HCT116 (cell line): Measurements from ENCODE around the gene CCDC106. TPM values are rescaled to one million over a fixed set of nuclear protein-coding genes. Genes with fewer than 3 reads are reported as not detected.

Experiments used
- ATAC-seq: fragments of 200-7000 bp; cut with Tn5 transposase; 2 replicates; pipeline ENCODE4 v1.9.1; 2020; ENCODE audit warnings: mild to moderate bottlenecking, moderate library complexity
- BruUV-seq: library from RNA; stranded (reverse); fragments of 400-500 nt; replicated peaks from 2 replicates; lab custom pipeline; 2021; lab: Mats Ljungman, UMichigan
- CTCF ChIA-PET: fragments of 300-600 bp; sonication (Branson Sonifier 250); formaldehyde crosslinking; loops from one replicate; lab custom pipeline; 2021; ENCODE audit warnings: antibody characterized with exemption; lab: Charles Lee
- POLR2A ChIA-PET: fragments of 300-600, 350-600 bp; sonication (Branson Sonifier 250); formaldehyde crosslinking; loops from one replicate; lab custom pipeline; 2021; ENCODE audit warnings: antibody characterized with exemption; lab: Charles Lee
- RAD21 ChIA-PET, 2 experiments: fragments of 300-600 bp; sonication (Branson Sonifier 250); formaldehyde crosslinking; loops; one replicate each; lab custom pipeline; 2023; ENCODE audit warnings: low total read pairs in 2 of 2; ENCODE audit not compliant: uncharacterized antibody in 2 of 2, unreplicated experiment in 2 of 2, low non-redundant PET in 1 of 2; lab: Charles Lee
- DNase-seq: peaks from one replicate; pipeline ENCODE4 v3.0.0-alpha.2; 2010; ENCODE audit warnings: low read depth, low spot score
- H2AFZ ChIP-seq: fragments of 200-600 bp; shearing (Covaris generic), sonication (generic); 2 replicates; pipeline ENCODE4 v1.6.1; 2017; ENCODE audit warnings: low read depth, mixed run types, mixed read lengths, antibody characterized with exemption, low read length; ENCODE audit not compliant: poor library complexity, severe bottlenecking
- H3K27ac ChIP-seq: 2 replicates; pipeline ENCODE4 v1.5.1; 2012; ENCODE audit warnings: low read depth, low read length
- H3K27me3 ChIP-seq: fragments of 200-600 bp; sonication (generic); 2 replicates; pipeline ENCODE4 v1.6.1; 2016; ENCODE audit warnings: mixed run types, low read length, mixed read lengths; ENCODE audit not compliant: insufficient read depth
- H3K36me3 ChIP-seq, 2 experiments: fragments of 200-500 bp in 1 of 2; fragments of 200-600 bp in 1 of 2; sonication (Bioruptor generic) in 1 of 2; sonication (generic) in 1 of 2; 2 replicates each; pipeline versions ENCODE4 v1.5.1 to v1.6.1; 2014 to 2016; ENCODE audit warnings: low read length in 2 of 2, inconsistent platforms in 1 of 2, mixed read lengths in 1 of 2, mixed run types in 1 of 2; ENCODE audit not compliant: insufficient read depth in 2 of 2, control insufficient read depth in 1 of 2
- H3K4me1 ChIP-seq, 2 experiments: fragments of 200-600 bp in 1 of 2; sonication (generic) in 1 of 2; 2 replicates each; pipeline versions ENCODE4 v1.5.1 to v1.6.1; 2012 to 2017; ENCODE audit warnings: low read length in 2 of 2, inconsistent platforms in 1 of 2, mild to moderate bottlenecking in 1 of 2, mixed read lengths in 1 of 2, mixed run types in 1 of 2, moderate library complexity in 1 of 2; ENCODE audit not compliant: insufficient read depth in 2 of 2, control insufficient read depth in 1 of 2
- H3K4me2 ChIP-seq: fragments of 200-600 bp; sonication (generic); 2 replicates; pipeline ENCODE4 v1.6.1; 2017; ENCODE audit warnings: mixed run types, low read length, mixed read lengths
- H3K4me3 ChIP-seq, 2 experiments: fragments of 200-600 bp in 1 of 2; sonication (generic) in 1 of 2; replicated peaks in 1 of 2; 2 replicates each; pipeline ENCODE4 v1.5.1; 2011 to 2016; ENCODE audit warnings: low read length in 2 of 2, control low read depth in 1 of 2, low read depth in 1 of 2, mild to moderate bottlenecking in 1 of 2, mixed read lengths in 1 of 2, mixed run types in 1 of 2
- H3K79me2 ChIP-seq: fragments of 200-600 bp; sonication (generic); 2 replicates; pipeline ENCODE4 v1.6.1; 2017; ENCODE audit warnings: mild to moderate bottlenecking, mixed run types, low read length, moderate library complexity, mixed read lengths; ENCODE audit not compliant: insufficient read depth
- H3K9ac ChIP-seq: fragments of 200-600 bp; sonication (generic); 2 replicates; pipeline ENCODE4 v1.6.1; 2016; ENCODE audit warnings: low read length, mixed read lengths
- H3K9me2 ChIP-seq: fragments of 200-600 bp; sonication (generic), shearing (Covaris generic); 2 replicates; pipeline ENCODE4 v1.6.1; 2017; ENCODE audit warnings: mixed run types, mild to moderate bottlenecking, moderate library complexity; ENCODE audit not compliant: insufficient read depth
- H3K9me3 ChIP-seq, 2 experiments: fragments of 200-500 bp in 1 of 2; fragments of 200-600 bp in 1 of 2; sonication (Bioruptor generic) in 1 of 2; sonication (generic) in 1 of 2; 2 replicates each; pipeline ENCODE4 v1.6.1; 2014 to 2017; ENCODE audit warnings: low read length in 2 of 2, mixed read lengths in 2 of 2, inconsistent platforms in 1 of 2, low read depth in 1 of 2, mild to moderate bottlenecking in 1 of 2, mixed run types in 1 of 2, moderate library complexity in 1 of 2; ENCODE audit not compliant: control insufficient read depth in 1 of 2, insufficient read depth in 1 of 2
- H4K20me1 ChIP-seq: fragments of 200-600 bp; sonication (generic), shearing (Covaris generic); 2 replicates; pipeline ENCODE4 v1.6.1; 2017; ENCODE audit warnings: mixed run types, mild to moderate bottlenecking, moderate library complexity; ENCODE audit not compliant: insufficient read depth
- CBX3 ChIP-seq: IDR thresholded peaks from 2 replicates; pipeline ENCODE4 v1.6.1; 2012; ENCODE audit warnings: low read depth
- CEBPB ChIP-seq: IDR thresholded peaks from 2 replicates; pipeline ENCODE4 v1.6.1; 2012; ENCODE audit warnings: low read depth
- EGR1 ChIP-seq: IDR thresholded peaks from 2 replicates; pipeline ENCODE4 v1.6.1; 2012; ENCODE audit warnings: low read depth
- EZH2 ChIP-seq: fragments of 200-600 bp; sonication (generic); IDR thresholded peaks from 2 replicates; pipeline ENCODE4 v1.6.1; 2017; ENCODE audit warnings: antibody characterized with exemption, mixed run types
- FOSL1 ChIP-seq: IDR thresholded peaks from 2 replicates; pipeline ENCODE4 v1.6.1; 2012; ENCODE audit warnings: low read depth
- JUND ChIP-seq: IDR thresholded peaks from 2 replicates; pipeline ENCODE4 v1.6.1; 2012
- POLR2A ChIP-seq: IDR thresholded peaks from 2 replicates; pipeline ENCODE4 v1.7.0; 2011; ENCODE audit warnings: borderline replicate concordance; ENCODE audit not compliant: insufficient read depth, insufficient read length; ENCODE audit errors: extremely low read depth
- POLR2AphosphoS5 ChIP-seq: IDR thresholded peaks from 2 replicates; pipeline ENCODE4 v1.6.1; 2011; ENCODE audit warnings: mild to moderate bottlenecking, low read depth, low read length, moderate library complexity
- RAD21 ChIP-seq: IDR thresholded peaks from 2 replicates; pipeline ENCODE4 v1.6.1; 2012; ENCODE audit warnings: low read depth, mild to moderate bottlenecking
- SIN3A ChIP-seq: IDR thresholded peaks from 2 replicates; pipeline ENCODE4 v1.6.1; 2012; ENCODE audit warnings: low read depth
- SP1 ChIP-seq: IDR thresholded peaks from 2 replicates; pipeline ENCODE4 v1.6.1; 2012; ENCODE audit warnings: low read depth
- SRF ChIP-seq: IDR thresholded peaks from 2 replicates; pipeline ENCODE4 v1.6.1; 2012; ENCODE audit warnings: low read depth
- TCF7L2 ChIP-seq: IDR thresholded peaks from 2 replicates; pipeline ENCODE4 v1.7.0; 2011; ENCODE audit warnings: borderline replicate concordance, inconsistent platforms; ENCODE audit not compliant: insufficient read depth, insufficient read length; ENCODE audit errors: extremely low read depth
- ZFX ChIP-seq: fragments of 450-650 bp; IDR thresholded peaks from 2 replicates; pipeline ENCODE4 v1.6.1; 2017
- intact Hi-C: fragments of 100-400 bp; cut with micrococcal nuclease; formaldehyde crosslinking; loops from 2 replicates; pipeline ENCODE4 v1.10.0; 2022
- total RNA-seq: library from RNA; stranded (reverse); gene quantifications from one replicate; pipeline ENCODE4 v1.2.1, GENCODE V29; 2021; ENCODE audit not compliant: unreplicated experiment
- TF ChIP-seq, protein P1 (sequence below): IDR thresholded peaks from 2 replicates; pipeline ENCODE4 v1.6.1; 2011; ENCODE audit warnings: mild to moderate bottlenecking, low read length, moderate library complexity; ENCODE audit not compliant: insufficient replicate concordance; ENCODE audit errors: extremely low read depth
- TF ChIP-seq, protein P2 (sequence below), 3 experiments: fragments of 200-600 bp in 1 of 3; sonication (generic) in 1 of 3; IDR thresholded peaks in 2 of 3; conservative IDR thresholded peaks in 1 of 3; 2 replicates each; pipeline ENCODE4 v1.5.1; 2012 to 2017; ENCODE audit warnings: low read depth in 2 of 3, low read length in 2 of 3, antibody characterized with exemption in 1 of 3, borderline replicate concordance in 1 of 3, control low read depth in 1 of 3, mild to moderate bottlenecking in 1 of 3, mixed read lengths in 1 of 3, mixed run types in 1 of 3, moderate library complexity in 1 of 3; ENCODE audit not compliant: insufficient read depth in 1 of 3
- TF ChIP-seq, protein P3 (sequence below): IDR thresholded peaks from 2 replicates; pipeline ENCODE4 v1.6.1; 2012
- TF ChIP-seq, protein P4 (sequence below): IDR thresholded peaks from 2 replicates; pipeline ENCODE4 v1.6.1; 2012

Gene CCDC106
- total RNA-seq, 1 experiment from 2014 or later = 1.0 TPM

DNA sequence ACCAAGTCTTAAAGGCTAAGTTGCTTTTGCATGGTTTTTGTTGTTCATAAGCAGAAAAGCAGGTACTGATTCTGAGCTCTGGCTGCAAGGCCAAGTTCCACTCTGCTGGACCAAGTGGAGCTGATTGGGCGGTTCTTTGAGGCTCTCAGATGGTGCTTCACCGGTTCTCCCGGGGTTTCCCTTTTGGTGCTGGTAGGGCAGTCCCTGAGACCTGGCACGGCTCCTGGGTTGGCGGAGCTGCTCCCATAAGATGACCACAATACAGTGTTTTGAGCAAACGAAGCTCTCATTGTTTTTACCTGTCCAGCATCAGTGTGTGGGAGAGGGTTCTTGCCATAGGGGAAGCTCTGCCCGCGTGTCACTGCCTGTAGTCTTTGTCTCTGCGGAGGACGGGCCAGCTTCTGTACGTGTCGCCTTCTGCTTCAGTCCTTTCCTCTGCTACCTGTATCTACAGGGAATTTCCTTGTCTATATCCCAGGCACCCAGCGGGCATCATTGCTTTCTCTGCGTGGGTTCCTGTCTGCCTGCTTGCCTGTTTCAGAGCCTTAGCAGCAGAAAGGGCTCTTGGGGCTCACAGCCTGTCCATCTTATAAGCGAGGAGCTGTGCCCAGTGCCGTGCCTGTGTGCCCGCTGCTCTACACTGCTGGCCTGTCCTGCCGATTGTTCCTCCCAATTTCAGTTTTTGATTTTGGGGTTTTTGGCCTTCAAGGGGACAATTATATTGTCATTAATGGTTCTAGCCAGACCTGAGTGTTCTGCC is 9.2 kb downstream of the CCDC106 start (continued):
- TF ChIP-seq, protein P1, sequence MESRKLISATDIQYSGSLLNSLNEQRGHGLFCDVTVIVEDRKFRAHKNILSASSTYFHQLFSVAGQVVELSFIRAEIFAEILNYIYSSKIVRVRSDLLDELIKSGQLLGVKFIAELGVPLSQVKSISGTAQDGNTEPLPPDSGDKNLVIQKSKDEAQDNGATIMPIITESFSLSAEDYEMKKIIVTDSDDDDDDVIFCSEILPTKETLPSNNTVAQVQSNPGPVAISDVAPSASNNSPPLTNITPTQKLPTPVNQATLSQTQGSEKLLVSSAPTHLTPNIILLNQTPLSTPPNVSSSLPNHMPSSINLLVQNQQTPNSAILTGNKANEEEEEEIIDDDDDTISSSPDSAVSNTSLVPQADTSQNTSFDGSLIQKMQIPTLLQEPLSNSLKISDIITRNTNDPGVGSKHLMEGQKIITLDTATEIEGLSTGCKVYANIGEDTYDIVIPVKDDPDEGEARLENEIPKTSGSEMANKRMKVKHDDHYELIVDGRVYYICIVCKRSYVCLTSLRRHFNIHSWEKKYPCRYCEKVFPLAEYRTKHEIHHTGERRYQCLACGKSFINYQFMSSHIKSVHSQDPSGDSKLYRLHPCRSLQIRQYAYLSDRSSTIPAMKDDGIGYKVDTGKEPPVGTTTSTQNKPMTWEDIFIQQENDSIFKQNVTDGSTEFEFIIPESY = no peak
- TF ChIP-seq, protein P2, sequence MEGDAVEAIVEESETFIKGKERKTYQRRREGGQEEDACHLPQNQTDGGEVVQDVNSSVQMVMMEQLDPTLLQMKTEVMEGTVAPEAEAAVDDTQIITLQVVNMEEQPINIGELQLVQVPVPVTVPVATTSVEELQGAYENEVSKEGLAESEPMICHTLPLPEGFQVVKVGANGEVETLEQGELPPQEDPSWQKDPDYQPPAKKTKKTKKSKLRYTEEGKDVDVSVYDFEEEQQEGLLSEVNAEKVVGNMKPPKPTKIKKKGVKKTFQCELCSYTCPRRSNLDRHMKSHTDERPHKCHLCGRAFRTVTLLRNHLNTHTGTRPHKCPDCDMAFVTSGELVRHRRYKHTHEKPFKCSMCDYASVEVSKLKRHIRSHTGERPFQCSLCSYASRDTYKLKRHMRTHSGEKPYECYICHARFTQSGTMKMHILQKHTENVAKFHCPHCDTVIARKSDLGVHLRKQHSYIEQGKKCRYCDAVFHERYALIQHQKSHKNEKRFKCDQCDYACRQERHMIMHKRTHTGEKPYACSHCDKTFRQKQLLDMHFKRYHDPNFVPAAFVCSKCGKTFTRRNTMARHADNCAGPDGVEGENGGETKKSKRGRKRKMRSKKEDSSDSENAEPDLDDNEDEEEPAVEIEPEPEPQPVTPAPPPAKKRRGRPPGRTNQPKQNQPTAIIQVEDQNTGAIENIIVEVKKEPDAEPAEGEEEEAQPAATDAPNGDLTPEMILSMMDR (IDR thresholded peaks at IDR 0.05 in 2 of 3, conservative IDR thresholded peaks at IDR 0.05 in 1 of 3; ENCODE audit: borderline replicate concordance in 1 of 3, insufficient read depth in 1 of 3, low read depth in 2 of 3, low read length in 2 of 3) = no peak
- no peak for TF ChIP-seq TCF7L2

DNA sequence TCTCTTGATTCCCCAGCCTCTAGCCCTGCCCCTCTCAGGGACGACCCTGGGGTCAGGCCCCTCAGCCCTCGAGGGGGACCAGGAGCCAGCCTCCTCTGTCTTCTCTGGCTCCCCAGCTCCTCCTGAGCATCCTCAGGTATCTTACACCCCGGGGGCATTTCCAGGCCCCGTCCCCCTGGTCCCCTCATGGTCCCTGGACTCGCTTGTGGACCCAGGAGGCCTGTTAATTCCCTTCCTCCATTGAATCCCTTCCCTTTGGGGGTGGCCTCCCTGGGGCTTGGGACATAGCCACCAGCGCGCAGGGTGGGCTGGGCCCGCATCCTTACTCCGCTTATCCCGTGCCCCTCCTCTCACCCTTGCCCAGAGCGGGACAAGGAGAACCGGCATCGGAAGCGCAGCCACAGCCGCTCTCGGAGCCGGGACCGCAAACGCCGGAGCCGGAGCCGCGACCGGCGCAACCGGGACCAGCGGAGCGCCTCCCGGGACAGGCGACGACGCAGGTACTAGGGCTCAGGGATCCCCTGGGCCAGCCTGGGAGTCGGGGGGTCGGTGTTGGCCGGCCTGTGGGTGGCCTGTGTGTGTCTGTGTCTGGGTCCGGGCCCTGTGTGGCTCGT is 10.9 kb downstream of the CCDC106 start:
- no peak for DNase-seq
- BruUV-seq = no TSS peak
- ChIA-PET CTCF (no interaction called here), POLR2A (no interaction called here), RAD21 (no interaction called here)
- intact Hi-C loops = no loop called here
- Histone ChIP-seq H3K4me3 (no peak overlapping the region), H2AFZ (no peak overlapping the region), H3K79me2 (peaks cover 88% of the 10 kb centered on the region), H3K27me3 (no peaks in the 10 kb centered on the region), H3K4me1 (peaks cover 13 to 19% of the 10 kb centered on the region in 2 experiments; a peak in 3 of 4 replicates), H3K9ac (no peak overlapping the region), H3K9me2 (no peaks in the 10 kb centered on the region), H3K9me3 (no peaks in the 10 kb centered on the region), H3K4me2 (no peak overlapping the region), H4K20me1 (no peaks in the 10 kb centered on the region; the same call in 1 of the 2 replicates), H3K36me3 (peaks cover 43 to 52% of the 10 kb centered on the region in 2 experiments; a peak in 3 of 4 replicates), H3K27ac (peak overlapping the region; percentile 14; the same call in 1 of the 2 replicates)
- no peak for ATAC-seq
- TF ChIP-seq SIN3A = no peak
- no peak for TF ChIP-seq RAD21
- no peak for TF ChIP-seq POLR2AphosphoS5
- TF ChIP-seq, protein P2 (IDR thresholded peaks at IDR 0.05 in 2 of 3, conservative IDR thresholded peaks at IDR 0.05 in 1 of 3; ENCODE audit: borderline replicate concordance in 1 of 3, insufficient read depth in 1 of 3, low read depth in 2 of 3, low read length in 2 of 3) = no peak
- TF ChIP-seq TCF7L2 = no peak
- TF ChIP-seq EGR1 = no peak
- TF ChIP-seq, protein P3, sequence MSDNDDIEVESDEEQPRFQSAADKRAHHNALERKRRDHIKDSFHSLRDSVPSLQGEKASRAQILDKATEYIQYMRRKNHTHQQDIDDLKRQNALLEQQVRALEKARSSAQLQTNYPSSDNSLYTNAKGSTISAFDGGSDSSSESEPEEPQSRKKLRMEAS = no peak
- TF ChIP-seq CEBPB = no peak
- TF ChIP-seq JUND = no peak
- TF ChIP-seq FOSL1 = no peak
- no peak for TF ChIP-seq CBX3
- no peak for TF ChIP-seq SP1
- TF ChIP-seq, protein P4, sequence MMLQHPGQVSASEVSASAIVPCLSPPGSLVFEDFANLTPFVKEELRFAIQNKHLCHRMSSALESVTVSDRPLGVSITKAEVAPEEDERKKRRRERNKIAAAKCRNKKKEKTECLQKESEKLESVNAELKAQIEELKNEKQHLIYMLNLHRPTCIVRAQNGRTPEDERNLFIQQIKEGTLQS = no peak
- no peak for TF ChIP-seq ZFX
- TF ChIP-seq EZH2 = no peak
- TF ChIP-seq SRF = no peak
- no peak for TF ChIP-seq POLR2A
